NCI-H1417 treated with DMSO at 0.1 percent for 48 hours (cell line): ENCODE results near the gene COA3.

ENCODE experiments used
- DNase-seq: peaks from one replicate; lab custom pipeline; 2025; lab: John Stamatoyannopoulos, UW

COA3 gene

DNA sequence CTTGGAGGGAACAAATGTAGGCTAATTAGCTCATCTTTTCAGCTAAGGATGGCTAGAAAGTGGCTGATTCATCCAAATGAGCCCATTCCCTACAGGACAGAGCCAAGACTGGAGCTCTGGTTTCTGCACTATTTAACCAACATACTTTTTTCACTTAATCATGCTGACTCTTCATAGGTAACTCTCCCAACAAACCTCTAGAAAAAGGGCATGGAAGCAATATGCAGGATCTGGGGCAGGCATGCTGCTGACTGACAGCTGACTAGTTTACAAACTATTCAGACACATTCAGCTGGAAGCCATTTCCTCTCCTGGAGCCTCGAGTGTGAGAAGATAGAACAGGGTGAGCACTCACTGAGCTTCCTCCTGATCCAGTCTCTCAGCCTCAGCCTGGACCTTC, 19.4 kb upstream of the COA3 start:
- DNase-seq, result no peak

DNA sequence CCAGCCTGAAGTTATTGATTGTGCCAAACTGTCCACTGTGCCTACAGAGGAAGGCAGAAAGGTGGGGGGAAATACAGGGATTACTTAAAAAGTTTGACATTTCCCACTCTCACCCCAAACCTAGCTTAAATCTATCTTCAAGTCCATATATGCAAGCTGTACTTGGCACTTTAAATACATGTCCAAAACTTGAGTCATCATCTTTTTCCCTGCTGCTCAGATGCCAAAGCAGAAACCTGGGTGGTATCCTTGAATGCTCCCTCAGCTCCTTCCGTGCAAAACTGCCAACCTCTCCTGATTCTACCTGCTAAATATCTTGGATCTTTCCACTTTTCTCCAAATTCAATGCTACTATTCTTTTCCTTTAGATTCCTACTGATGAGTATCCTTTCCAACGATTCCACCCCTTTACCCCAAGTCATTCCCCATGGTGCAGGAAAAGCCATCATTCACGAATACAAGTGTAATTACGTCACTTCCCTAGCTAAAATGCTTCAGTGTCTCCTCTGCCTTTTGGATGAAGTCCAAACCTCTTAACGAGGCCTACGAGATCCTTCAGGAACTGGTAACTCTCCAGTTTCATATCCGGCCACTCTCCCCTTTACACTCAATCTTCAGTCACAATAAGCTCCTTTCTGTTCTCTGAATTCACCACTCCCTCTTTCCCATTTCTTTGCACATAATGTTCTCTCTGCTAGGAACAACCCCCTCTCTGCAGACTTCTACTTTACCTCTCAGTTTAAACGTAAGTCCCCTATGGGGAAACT, 16.3 kb upstream of the COA3 start:
- no peak for DNase-seq

DNA sequence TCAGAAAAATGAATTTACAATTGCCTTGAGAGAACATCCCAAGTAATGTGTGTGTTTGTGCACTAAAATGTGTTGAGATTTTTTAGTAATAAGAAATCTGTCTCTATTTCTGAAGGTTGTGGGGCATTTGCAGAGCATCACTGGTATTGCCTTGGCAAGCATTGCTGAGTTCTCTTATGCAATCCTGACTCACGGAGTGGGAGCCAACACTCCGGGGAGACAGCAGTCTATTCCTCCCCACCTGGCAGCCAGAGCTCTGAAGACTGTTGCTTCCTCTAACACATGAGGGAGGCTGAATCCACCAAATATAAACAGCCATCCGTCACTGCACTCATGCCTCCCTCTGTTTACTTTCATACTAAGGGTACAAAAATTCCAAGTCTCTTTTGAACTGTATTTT, 10.7 kb upstream of the COA3 start:
- DNase-seq, result no peak

DNA sequence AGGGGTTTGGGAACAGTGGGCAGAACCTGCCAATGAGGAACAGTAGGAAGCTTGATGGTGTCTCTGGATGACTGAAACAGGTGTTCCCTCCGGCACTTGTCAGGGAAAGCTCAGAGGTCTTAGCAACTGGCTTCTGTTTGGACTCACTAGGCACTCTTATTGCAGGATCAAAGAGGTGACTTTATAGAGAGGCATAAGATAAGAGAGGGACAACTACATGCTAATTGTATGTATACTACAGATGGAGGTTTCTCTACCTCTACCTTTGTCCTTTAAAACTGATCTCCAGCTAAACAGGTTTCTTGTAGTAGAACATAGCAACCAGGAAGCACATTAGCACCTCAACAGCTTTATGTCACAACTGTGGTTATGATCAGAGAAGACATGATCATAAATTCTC, 7.7 kb upstream of the COA3 start:
- DNase-seq, result no peak

DNA sequence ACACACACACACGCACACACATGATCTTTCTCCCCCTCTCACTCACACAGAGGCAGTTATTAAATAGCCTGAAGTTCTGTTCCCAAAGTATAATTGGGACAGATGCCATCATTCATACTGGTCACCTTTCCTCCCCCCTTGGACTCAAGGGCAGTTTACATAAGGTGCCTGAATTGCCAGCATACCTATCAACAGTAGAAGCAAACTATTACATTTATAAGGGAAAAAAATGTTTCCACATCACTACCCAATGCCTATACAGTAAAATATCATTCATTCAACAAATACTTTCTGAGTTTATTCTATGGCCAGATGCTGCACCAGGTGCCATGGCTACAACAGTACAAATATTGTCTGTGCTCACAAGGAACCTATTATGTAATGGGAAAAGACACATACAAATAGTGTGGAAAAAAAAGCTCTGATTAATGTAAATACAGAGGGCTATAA, 6.4 kb upstream of the COA3 start:
- peak; percentile 39 for DNase-seq

DNA sequence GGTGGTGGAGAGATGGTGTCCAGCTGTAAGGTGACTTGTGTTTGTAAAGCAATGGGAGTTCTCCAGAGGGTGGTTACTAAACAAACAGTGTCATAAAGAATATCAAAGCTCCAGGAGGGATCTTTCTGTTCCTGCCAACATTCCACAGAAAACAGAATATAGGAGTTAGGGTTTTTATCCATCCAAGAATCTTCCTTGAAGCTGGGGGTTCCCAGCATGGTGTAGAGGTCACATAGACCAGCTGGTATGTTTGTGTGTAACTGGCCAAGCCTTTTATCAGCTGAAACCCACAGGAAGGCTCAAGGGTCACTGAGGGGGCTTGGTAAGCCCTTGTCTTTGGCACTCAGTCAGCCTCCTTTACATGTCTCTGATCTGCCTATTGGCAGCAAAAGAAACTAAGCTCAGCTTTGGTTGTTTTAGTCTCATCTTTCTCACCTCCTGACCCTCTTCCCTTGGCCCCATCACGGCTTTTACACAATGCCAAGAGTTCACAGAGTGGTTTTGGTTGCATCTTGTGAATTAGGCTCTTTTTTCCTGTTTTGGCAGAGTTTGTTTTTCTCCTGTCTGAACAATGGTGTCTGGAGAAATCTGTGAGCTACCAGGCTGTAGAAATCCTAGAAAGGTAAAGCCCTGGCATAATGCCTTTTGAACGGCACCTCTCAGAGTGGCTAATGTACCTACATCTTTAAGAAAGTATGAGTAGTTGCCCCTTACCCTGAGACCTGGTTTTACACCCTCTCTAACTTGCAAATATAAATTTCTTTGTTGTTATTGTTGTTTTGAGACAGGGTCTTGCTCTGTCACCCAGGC, 4.8 kb upstream of the COA3 start:
- DNase-seq, result no peak

DNA sequence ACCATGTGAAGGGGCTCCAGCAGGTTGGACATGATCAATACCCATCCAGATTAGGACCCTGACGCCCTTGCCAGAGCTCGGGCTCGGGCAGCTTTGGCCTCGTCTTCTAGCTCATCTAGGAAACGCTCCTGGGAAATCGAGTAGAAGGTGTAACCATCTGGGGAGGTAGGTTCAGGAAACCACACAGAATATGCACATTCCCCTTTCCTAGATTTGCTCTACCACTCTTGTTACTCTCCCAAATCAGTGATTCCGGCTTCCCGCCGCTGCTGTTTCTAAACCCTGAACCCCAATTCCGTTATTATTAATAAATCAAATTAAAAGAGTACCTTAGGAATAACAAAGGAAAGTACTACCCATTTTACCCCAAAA, 507 bp downstream of the COA3 start:
- DNase-seq, result no peak

DNA sequence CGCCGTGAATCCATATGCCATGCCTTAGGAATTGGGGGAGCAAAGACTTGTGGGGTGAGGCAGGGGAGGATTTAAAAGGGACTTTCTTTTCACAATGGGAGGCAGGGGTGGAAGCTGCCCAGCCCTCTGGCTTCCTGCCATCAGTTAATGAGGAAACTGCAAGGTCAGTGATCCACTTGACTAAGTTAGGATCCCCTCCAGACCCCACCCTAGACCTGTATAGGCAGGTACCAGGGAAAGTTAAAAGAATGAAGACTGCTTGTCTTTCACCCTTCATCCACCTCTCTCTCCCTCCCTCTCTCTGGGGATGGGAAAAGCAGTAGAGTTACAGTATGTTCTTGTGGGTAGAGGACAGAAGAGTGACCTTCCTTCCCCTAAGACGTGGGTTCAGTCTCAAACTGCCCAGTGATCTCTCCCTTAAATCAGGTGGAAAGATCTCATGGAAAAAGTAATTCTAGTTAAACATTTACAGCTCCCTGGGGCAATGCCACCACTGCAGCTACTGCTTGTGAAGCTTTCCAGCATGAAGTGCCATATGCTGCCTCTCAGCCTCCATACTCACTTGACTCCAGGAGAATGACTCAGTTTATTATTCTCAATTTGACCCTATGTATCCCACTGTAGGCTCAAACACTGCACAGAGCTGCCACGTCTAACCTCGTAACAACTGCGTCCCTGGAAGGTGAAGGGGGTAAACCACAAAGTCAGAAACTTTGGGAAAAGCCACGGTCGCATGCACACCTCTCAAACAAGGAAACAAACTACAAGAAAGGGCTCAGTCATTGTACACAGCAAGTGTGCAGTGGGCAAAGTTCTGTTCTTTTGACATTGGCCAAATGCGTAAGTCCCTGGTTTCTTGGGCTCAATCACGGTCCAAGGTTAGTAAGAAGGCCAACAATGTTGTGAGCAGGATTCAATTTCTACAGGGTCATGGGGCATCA, 1.2 kb downstream of the COA3 start:
- no peak for DNase-seq

DNA sequence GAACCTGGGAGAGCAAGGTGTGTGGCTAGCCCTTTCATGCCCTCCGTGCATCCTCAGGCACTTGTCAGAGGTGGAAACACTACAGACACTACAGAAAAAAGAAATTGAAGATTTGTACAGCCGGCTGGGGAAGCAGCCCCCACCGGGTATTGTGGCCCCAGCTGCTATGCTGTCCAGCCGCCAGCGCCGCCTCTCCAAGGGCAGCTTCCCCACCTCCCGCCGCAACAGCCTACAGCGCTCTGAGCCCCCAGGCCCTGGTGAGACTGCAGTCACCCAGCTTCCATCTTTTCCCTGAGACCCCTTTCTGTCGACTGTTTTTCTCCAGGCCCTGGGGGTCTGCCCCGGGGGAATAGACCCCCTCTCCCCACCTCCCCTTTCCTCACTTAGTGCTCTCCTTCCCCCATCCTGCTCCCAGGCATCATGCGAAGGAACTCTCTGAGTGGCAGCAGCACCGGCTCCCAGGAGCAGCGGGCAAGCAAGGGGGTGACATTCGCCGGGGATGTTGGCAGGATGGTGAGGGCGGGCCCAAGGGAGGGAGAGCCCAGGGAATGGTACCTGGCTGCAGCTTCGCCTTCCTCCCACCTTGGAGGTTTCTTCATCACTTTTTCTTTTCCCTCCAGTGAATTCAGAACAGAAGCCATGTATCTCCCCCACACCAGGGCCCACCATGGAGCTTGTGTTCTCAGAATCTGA, 2.3 kb downstream of the COA3 start:
- DNase-seq, result no peak

DNA sequence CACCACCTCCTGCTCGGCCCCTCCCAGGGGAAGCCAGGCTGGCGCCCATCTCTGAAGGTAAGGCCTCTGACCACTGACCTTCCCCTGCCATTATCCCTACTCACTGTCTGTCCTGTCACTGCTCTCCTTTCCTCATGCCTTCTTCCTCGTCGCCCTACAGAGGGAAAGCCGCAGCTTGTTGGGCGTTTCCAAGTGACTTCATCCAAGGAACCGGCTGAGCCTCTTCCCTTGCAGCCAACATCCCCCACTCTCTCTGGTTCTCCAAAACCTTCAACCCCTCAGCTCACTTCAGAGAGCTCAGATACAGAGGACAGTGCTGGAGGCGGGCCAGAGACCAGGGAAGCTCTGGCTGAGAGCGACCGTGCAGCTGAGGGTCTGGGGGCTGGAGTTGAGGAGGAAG, 3.0 kb downstream of the COA3 start:
- no peak for DNase-seq

DNA sequence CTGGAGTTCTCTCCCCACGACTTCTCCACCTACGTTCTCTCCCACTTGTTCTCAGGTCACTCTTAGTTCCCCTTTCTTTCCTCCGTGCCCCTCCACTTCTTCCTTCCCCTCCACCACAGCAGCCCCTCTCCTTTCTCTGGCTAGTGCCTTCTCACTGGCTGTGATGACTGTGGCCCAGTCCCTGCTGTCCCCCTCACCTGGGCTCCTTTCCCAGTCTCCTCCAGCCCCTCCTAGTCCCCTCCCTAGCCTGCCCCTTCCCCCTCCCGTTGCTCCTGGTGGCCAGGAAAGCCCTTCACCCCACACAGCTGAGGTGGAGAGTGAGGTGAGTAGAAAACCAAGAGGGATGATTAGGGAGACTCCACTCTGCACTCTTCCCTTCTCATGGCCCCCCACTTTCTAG, 3.4 kb downstream of the COA3 start:
- DNase-seq, result no peak

DNA sequence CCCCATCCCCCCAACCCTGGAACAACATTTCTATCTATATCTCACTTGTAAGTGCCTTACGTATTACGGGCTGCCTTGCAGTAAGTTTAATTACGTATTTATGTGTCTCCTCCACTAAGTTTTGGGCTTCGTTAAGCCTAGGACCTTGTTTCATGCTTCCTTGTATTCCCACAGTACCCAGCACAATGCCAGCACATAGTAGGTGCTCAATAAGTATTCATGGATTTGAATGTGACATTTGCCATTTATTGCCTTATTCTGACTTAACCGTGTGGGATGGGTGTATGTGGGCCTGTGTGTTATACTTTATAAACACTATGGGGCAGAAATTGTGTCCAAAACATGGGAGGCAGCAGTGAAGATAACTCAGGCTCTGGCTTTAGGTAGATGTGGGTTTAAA, 6.0 kb downstream of the COA3 start:
- no peak for DNase-seq

DNA sequence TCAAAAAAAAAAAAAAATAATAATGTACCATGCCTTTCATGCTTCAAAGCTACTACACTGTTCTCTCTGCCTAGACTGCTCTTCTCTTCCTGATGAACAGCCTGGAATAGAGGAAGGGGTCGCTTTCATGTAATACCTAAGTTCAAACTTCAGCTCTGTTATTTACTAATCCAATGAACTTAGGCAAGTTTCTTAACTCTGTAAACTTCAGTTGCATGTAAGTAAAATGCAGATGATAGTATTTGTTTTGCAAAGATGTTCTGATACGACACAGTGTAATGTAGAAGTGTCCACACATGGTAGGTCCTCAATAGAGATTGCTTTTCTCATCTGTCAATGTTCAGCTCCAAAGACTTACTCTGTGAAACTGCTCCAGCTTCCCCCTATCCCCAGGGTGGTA, 6.6 kb downstream of the COA3 start:
- DNase-seq, result no peak

DNA sequence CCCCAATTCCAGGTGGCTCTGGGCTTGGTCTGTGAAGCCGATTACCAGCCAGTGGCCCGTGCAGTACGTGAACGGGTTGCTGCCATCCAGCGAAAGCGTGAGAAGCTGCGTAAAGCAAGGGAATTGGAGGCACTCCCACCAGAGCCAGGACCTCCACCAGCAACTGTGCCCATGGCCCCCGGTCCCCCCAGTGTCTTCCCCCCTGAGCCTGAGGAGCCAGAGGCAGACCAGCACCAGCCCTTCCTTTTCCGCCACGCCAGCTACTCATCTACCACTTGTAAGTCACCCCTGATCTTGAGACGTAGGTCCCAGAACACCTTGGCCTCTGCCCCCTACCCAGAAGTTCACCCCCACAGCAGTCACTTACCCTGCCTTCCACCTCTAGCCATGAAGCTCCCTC, 11.2 kb downstream of the COA3 start:
- no peak for DNase-seq

DNA sequence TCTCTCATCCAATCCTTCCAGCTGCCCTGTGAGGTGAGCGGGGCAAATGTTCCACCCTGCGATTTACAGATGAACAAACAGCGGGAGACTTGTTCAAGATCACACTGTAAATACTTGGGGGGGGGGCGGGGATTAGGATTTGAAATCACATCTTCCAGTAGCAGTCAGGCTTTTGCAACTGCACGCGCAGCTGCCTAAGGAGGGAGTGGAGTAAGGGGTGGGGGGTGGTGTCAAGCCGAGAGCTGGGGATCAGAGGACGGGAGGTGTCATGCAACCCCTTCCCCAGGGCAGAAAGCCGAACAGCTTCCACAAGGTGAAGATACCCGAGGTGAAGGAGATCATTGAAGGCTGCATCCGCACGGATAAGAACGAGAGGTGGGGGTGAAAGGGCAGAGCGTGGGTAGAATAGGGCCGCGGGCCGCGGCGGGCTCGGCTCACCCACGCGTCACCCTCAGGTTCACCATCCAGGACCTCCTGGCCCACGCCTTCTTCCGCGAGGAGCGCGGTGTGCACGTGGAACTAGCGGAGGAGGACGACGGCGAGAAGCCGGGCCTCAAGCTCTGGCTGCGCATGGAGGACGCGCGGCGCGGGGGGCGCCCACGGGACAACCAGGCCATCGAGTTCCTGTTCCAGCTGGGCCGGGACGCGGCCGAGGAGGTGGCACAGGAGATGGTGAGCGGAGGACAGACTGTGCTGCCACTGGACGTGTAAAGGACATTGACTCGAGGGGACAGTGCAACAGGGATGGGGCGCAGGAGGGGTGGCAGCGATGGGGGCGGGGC, 13.5 kb downstream of the COA3 start:
- no peak for DNase-seq

DNA sequence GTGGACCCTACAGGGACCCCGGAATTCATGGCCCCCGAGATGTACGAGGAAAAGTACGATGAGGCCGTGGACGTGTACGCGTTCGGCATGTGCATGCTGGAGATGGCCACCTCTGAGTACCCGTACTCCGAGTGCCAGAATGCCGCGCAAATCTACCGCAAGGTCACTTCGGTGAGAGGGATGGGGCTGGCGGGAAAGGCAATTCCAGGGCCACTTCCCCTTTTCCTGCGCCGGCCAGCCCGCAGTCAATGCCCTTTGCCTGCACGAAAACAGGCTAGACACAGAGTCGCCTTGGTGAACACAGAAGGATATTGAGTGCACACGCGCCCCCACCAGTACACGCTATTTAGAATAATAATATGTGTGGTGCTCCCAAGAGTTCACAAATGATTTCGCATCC, 14.1 kb downstream of the COA3 start:
- no peak for DNase-seq

DNA sequence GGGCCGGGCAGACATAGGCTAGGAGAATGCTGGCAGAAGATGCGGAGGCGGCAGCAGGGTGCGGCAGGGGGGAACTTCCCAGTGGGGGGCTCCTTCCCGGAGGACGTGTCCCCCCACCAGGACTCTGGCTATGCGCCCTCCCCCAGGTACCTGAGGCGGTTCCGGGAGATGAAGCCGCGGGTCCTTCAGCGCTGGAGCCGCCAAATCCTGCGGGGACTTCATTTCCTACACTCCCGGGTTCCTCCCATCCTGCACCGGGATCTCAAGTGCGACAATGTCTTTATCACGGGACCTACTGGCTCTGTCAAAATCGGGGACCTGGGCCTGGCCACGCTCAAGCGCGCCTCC, 14.7 kb downstream of the COA3 start:
- DNase-seq, result no peak

DNA sequence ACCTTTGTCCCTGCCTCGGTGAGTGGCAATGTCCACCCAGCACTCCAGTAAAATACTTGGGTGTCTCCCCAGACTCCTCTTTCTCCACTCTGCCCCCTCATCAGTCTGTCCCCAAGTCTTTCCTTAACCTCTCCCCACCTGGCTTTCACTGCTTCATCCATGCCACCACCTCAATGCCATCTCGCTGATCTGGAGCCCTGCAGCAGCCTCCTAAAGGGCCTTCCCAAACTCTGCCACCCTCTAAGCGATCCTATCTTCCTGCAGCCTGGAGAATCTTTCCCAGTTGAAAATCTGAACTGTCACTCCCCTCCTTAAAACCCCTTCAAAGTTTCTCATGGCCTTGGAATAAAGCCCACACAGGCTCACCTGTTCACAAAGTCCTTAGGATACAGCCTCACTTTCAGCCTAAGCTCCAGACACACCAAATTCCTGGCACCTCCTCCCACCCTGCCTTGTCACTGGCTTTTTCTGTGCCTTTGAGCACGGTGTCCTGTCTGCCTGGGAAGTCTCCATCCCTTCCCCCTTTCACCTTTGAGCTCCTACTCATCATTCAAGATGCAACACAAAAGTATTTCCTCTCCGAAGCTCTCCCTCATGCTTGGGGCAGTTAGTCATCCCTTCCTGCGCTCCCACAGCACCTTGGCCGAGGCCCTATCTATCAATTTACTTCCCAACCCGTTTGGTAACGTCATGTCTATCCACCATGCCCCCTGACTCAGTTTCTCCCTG, 15.3 kb downstream of the COA3 start:
- DNase-seq, result no peak

DNA sequence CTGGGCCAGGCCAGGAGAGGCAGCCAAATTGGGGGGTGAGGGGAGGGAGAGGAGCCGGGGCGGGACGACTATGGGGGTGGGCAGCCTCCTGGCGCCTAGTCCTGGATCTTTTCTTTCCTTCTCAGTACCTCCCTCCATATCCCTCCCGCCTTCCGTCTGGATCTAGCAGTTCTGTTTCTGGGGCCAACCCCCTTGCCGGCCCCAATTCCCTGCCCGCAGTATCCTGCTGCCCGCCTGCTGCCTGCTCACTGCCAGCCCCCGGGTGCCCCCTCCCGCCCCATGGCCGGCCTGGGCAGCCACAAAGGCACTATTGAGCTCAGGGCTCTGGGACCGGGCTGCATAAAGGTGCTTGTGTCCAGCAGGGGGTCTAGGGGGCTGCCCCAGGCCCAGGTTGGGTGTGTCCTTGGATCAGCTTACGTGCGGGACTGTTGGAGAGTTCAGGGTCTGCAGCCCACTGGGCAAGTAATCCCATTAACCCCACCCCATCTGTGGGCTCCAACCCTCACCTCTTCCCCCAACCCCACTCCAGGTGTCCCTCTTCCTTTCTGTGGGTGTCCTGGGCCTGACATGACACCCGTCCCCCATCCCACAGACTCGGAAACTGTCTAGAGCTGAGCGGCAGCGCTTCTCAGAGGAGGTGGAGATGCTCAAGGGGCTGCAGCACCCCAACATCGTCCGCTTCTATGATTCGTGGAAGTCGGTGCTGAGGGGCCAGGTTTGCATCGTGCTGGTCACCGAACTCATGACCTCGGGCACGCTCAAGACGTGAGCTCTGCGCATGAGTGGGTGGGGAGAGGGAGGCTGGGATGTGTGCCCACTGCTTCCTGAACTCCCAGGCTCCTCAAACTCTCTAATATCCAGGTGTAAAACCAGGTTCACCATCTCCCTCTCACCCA, 16.1 kb downstream of the COA3 start:
- no peak for DNase-seq
